HEK293 (cell line): Measurements from ENCODE around the gene TRPM2.

Experiments used
- CTCF ChIP-seq: fragments of 450-650 bp; formaldehyde crosslinking; IDR thresholded peaks from 2 replicates; pipeline ENCODE4 v1.5.1; 2016; ENCODE audit warnings: missing biosample characterization, missing genetic modification characterization
- PRDM10 ChIP-seq: fragments of 450-650 bp; formaldehyde crosslinking; IDR thresholded peaks from 2 replicates; pipeline ENCODE4 v1.5.1; 2016; ENCODE audit warnings: missing biosample characterization, missing genetic modification characterization
- SETDB1 ChIP-seq: IDR thresholded peaks from one replicate; pipeline ENCODE4 v1.6.1; 2017; ENCODE audit warnings: mild to moderate bottlenecking, low read length, moderate library complexity, mixed read lengths; ENCODE audit not compliant: insufficient read length
- TCF7L2 ChIP-seq: IDR thresholded peaks from 2 replicates; pipeline ENCODE4 v1.6.1; 2011; ENCODE audit warnings: low read depth, mild to moderate bottlenecking, inconsistent platforms, low read length, moderate library complexity, borderline replicate concordance
- YY1 ChIP-seq: fragments of 450-650 bp; formaldehyde crosslinking; IDR thresholded peaks from 2 replicates; pipeline ENCODE4 v1.5.1; 2018; ENCODE audit warnings: missing biosample characterization, missing genetic modification characterization
- ZNF335 ChIP-seq: fragments of 450-650 bp; formaldehyde crosslinking; conservative IDR thresholded peaks from 2 replicates; pipeline ENCODE4 v1.5.1; 2016; ENCODE audit warnings: missing biosample characterization, missing genetic modification characterization
- ZNF354C ChIP-seq: fragments of 450-650 bp; formaldehyde crosslinking; IDR thresholded peaks from 2 replicates; pipeline ENCODE4 v1.5.1; 2016; ENCODE audit warnings: missing biosample characterization, missing genetic modification characterization, low read depth, borderline replicate concordance
- ZNF76 ChIP-seq: fragments of 450-650 bp; formaldehyde crosslinking; IDR thresholded peaks from 2 replicates; pipeline ENCODE4; 2016; ENCODE audit warnings: low read depth, missing biosample characterization, missing genetic modification characterization, borderline replicate concordance
- ZNF791 ChIP-seq: fragments of 450-650 bp; formaldehyde crosslinking; IDR thresholded peaks from 2 replicates; pipeline ENCODE4 v1.5.1; 2016; ENCODE audit warnings: missing biosample characterization, missing genetic modification characterization

GRCh38 chr21:44337941-44338895 is 15.2 kb upstream of the TRPM2 start:
- TF ChIP-seq SETDB1 (no peak), ZNF354C (no peak), PRDM10 (tag by site-specific recombination) (no peak), TCF7L2 (no peak), CTCF (tag by site-specific recombination) (peak; percentile 86), ZNF335 (tag by site-specific recombination) (no peak), ZNF76 (no peak), YY1 (tag by site-specific recombination) (no peak), ZNF791 (no peak)
